GM12801 (cell line): ENCODE results near the gene SELE.

Experiments used
- TF ChIP-seq, protein P1 (sequence below): IDR thresholded peaks from one replicate; pipeline ENCODE4 v1.5.1; 2011; ENCODE audit warnings: control low read depth; ENCODE audit not compliant: insufficient read length; ENCODE audit errors: extremely low read depth

Gene SELE

DNA sequence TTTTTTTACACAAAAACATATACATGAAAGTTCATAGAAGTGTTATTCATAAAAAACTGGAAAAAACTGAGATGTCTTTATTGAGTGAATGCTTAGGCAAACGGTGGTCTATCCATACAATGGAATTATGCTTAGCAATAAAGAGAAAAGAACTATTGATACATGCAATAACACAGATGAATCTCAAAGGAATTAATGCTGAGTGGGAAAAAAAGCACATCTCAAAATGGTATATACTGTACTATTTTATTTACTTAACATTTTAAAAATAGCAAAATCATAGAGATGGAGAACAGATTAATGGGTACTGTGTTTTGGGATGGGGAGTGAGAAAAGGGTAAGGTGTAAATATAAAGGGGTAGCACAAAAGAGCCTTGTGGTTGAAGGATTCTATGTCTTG lies 31.0 kb upstream of the SELE start:
- TF ChIP-seq, protein P1, sequence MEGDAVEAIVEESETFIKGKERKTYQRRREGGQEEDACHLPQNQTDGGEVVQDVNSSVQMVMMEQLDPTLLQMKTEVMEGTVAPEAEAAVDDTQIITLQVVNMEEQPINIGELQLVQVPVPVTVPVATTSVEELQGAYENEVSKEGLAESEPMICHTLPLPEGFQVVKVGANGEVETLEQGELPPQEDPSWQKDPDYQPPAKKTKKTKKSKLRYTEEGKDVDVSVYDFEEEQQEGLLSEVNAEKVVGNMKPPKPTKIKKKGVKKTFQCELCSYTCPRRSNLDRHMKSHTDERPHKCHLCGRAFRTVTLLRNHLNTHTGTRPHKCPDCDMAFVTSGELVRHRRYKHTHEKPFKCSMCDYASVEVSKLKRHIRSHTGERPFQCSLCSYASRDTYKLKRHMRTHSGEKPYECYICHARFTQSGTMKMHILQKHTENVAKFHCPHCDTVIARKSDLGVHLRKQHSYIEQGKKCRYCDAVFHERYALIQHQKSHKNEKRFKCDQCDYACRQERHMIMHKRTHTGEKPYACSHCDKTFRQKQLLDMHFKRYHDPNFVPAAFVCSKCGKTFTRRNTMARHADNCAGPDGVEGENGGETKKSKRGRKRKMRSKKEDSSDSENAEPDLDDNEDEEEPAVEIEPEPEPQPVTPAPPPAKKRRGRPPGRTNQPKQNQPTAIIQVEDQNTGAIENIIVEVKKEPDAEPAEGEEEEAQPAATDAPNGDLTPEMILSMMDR, result no peak

DNA sequence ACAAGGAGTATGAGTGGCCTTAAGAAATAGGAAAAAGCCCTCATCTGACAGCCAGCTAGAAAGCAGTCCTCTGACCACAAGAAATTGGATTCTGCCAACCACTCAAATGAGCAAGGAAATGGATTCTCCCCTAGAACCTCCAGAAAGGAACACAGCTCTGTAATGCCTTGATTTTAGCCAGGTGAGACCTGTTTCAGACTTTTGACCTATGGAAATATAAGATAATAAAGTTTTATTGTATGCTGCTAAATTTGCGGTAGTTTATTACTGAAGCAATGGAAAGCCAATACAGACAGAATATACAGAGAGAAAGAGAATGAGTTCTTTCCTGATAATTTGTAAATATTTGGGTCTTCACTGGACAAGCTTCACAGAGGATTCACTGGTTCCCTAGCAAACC lies 28.8 kb upstream of the SELE start:
- TF ChIP-seq, protein P1, result no peak

DNA sequence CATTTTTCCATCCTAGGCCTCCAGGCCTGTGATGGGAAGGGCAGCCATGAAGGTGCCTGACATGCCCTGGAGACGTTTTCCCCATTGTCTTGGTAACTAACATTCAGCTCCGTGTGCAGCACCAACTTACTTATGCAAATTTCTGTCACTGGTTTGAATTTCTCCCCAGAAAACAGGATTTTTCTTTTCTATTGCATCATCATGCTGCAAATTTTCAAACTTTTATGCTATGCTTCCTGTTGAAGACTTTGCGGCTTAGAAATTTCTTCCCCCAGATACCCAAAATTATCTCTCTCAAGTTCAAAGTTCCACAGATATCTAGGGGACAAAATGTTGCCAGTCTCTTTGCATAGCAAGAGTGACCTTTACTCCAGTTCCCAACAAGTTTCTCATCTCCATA lies 25.2 kb upstream of the SELE start:
- TF ChIP-seq, protein P1, result no peak

DNA sequence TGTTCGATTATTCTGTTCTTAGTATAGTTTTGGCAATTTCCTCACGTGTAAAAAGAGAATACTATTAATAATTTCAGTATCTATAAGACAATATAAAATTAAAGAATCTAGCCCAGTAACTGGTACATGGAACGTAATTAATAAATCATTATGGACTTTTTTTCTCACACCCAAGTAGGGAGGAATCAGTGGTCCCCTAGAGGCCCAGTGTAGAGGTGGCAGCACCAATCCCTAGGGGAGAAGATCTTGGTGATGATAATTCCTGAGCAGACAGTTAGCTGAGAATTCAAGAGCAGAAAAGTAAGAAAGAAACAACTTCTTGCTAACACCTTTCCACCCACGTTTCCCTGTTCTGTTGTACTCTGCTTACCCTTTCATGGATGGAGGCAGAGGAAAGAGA lies 19.7 kb upstream of the SELE start:
- TF ChIP-seq, protein P1, result no peak

DNA sequence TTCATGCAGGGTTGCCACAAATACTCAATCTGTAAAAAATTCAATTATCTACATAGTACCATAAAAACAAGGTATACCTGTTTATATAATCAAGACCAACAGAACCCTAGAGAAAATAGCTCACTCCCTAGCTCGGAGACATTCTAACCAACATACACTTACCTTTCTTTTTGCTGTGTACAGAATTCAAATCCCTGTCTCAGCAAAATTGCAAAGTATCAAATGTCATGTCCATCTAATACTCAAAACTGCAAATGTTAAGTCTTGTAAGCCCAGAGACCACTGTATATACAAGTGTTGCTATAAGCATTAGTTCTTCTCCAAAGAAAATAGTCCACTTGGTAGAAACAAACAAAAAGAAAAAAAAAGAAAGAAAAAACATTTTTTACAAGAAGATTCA lies 16.2 kb upstream of the SELE start:
- TF ChIP-seq, protein P1, result no peak

DNA sequence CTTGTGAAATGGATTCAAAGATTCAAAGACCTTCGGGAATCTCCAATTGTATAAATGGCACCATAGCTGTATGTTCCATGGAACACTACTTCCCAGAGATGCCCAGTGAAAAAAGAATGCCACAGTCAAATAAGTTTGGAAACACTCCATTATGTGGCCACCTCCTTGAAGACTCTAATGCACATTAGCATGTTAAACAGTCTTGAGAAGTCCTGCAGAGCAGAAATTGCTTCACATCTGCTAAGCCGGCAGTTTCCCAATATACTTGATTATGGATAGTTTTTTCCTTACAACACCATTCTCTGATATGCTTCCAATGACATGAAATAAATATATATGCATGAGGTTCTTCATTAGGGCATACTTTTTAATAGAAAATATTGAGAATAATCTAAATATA lies 12.7 kb upstream of the SELE start:
- TF ChIP-seq, protein P1, result no peak

DNA sequence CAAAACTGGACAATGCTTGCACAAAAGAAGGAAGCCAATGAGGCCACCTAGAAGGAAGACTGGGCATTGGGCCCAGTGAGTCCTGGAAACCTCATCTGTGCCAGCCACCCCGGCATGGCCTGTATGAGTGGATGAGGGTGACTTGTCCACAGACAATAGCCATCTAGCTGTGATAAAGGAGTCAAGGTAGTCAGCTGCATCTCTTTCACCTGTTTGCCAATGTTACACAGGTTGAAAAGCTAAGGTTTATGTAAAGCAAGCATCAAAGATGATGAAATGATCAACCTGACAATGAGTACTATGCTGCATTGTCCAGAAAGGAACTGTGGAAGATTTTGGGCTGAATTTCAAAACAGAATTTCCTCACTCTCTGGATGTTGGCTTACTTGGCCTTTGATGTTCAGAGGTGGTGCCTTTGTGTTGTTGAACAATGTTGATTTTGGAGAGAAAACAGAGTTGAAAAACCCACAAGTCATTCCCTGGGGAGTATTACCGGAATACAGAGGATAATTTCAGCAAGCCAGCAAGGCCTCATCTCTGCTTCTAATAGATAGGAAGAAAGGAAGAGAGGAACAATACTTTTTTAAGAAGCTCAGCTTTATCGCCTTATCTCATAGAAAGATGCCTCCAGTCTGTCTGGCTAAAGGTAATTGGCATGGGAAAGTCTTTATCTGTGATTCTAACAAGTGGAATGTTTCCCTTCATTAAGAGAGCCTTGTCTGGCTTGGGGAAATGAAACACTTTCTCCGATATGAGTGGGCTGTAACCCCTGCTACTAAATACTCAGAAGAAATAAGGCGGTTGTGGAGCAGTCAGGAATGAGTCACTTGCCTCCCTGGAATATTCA lies 11.4 kb upstream of the SELE start:
- TF ChIP-seq, protein P1, result no peak
